Keratinocyte (primary cell): ENCODE measurements around the gene YEATS4.

Experiments used
- EZH2 ChIP-seq: IDR thresholded peaks from one replicate; pipeline ENCODE4 v1.6.1; 2012; ENCODE audit warnings: inconsistent platforms, mild to moderate bottlenecking, low read length, moderate library complexity
- TF ChIP-seq, protein P1 (sequence below), 3 experiments: IDR thresholded peaks in 1 of 3; conservative IDR thresholded peaks in 1 of 3; optimal IDR thresholded peaks in 1 of 3; 2 replicates in 2 of 3; 3 replicates in 1 of 3; pipeline versions ENCODE3 to v1.5.1; 2011; ENCODE audit warnings: low read length in 3 of 3, mild to moderate bottlenecking in 3 of 3, moderate library complexity in 2 of 3, control low read depth in 1 of 3, inconsistent platforms in 1 of 3; ENCODE audit not compliant: insufficient read depth in 2 of 3; ENCODE audit errors: extremely low read depth in 1 of 3

DNA sequence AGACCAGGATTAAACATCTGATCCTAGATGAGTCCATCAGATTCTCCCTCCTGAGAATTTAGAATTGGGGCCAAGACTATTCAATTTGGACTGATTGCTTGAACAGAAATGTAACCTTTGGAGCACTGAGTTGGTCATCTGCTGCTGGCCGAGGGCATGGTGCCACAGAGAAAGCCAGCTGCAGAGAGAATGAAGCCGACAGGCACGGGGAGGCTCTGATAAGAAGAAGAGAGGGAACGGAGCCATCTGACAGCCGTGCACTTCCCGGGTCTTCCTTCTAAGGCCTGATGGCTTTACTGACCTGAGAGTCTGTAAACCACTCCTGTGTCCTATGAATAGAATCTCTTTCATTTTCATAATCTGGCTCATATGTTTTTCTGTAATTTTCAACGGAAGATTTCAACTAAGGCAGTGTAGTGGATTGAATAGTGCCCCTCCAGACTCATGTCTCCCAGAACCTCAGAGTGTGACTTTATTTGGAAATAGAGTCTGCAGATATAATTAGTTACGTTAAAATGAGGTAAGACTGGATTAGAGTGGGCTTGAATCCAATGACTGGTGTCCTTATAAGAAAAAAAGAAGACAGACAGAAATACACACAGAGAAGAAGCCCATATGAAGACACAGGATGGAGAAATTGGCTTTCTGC is 71.5 kb downstream of the YEATS4 start:
- TF ChIP-seq, protein P1, sequence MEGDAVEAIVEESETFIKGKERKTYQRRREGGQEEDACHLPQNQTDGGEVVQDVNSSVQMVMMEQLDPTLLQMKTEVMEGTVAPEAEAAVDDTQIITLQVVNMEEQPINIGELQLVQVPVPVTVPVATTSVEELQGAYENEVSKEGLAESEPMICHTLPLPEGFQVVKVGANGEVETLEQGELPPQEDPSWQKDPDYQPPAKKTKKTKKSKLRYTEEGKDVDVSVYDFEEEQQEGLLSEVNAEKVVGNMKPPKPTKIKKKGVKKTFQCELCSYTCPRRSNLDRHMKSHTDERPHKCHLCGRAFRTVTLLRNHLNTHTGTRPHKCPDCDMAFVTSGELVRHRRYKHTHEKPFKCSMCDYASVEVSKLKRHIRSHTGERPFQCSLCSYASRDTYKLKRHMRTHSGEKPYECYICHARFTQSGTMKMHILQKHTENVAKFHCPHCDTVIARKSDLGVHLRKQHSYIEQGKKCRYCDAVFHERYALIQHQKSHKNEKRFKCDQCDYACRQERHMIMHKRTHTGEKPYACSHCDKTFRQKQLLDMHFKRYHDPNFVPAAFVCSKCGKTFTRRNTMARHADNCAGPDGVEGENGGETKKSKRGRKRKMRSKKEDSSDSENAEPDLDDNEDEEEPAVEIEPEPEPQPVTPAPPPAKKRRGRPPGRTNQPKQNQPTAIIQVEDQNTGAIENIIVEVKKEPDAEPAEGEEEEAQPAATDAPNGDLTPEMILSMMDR (optimal IDR thresholded peaks at IDR 0.05 in 1 of 3, IDR thresholded peaks at IDR 0.05 in 1 of 3, conservative IDR thresholded peaks at IDR 0.05 in 1 of 3; ENCODE audit: extremely low read depth in 1 of 3, insufficient read depth in 2 of 3, low read length in 3 of 3): no peak
- no peak for TF ChIP-seq EZH2
